ENCODE data around the gene CRIM1. TPM values are rescaled to one million over a fixed set of nuclear protein-coding genes. Genes with fewer than 3 reads are reported as not detected.

The CRIM1 gene
- total RNA-seq, 5 donors from 2014 or later (not counting 1 experiment from before 2014, with no cell fraction given), result 2.0 to 5.8 (median 4.2) TPM

DNA sequence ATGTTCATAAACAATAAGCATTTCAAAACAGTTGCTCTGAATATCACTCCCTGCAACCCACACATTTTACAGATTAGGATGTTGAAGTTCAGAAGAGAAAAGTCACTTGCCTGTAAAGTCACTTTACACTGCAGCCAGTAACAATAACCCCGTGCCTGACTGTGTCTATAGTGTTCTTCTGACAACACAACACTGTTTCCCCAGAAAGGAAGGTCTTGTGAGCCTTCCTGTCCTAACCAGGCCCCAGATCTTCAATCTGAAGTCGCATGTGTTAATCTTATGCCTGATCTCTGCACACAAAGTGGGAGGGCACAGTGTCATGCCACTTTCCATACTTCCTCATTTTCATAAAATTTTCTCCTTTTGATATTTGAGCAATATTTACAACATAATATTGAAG, 122.2 kb downstream of the CRIM1 start:
- Mint-ChIP-seq H3K36me3 (peaks cover 50% of the 10 kb centered on the region), H3K4me1 (peaks cover 0 to 5% (median 0%) of the 10 kb centered on the region in 3 donors), H3K27ac (no peak overlapping the region), H3K27me3 (no peaks in the 10 kb centered on the region), H3K9me3 (peaks cover 16 to 42% (median 25%) of the 10 kb centered on the region in 3 donors), H3K4me3 (no peak overlapping the region)
- no peaks in the 10 kb centered on the region for H3K4me1 ChIP-seq (ENCODE audit: control insufficient read depth in 1 of 2, extremely low read depth in 1 of 2, insufficient read depth in 2 of 2, low read length in 2 of 2)
- H3K36me3 ChIP-seq (ENCODE audit: control insufficient read depth in 2 of 2, extremely low read depth in 1 of 2, insufficient read depth in 1 of 2, low read length in 1 of 2), result peaks cover 2 to 7% of the 10 kb centered on the region in 2 donors
- H3K27me3 ChIP-seq (replicated peaks in 1 of 2; ENCODE audit: control insufficient read depth in 2 of 2, extremely low read depth in 1 of 2, insufficient read depth in 2 of 2, low read length in 1 of 2), result no peaks in the 10 kb centered on the region
- ATAC-seq (replicated peaks in 1 of 4), result no peak
- ChIA-PET CTCF (no interaction called here), POLR2A (interaction anchor here in 1 of 2 donors (0.6 kb wide), 1 partner anchor 45 kb away, joined by 3 read pairs; no protein-coding TSS in a partner anchor)
- 0% methylated on average over 1 of the region's 2 CpGs for WGBS (ENCODE audit: insufficient coverage)
- H3K4me3 ChIP-seq (ENCODE audit: control insufficient read depth in 1 of 2, extremely low read depth in 1 of 2, low read length in 1 of 2), result no peak overlapping the region
- DNase-seq, result no peak
- H3K27ac ChIP-seq (ENCODE audit: low read length), result no peak overlapping the region
- H3K9me3 ChIP-seq, result peaks cover 2% of the 10 kb centered on the region

DNA sequence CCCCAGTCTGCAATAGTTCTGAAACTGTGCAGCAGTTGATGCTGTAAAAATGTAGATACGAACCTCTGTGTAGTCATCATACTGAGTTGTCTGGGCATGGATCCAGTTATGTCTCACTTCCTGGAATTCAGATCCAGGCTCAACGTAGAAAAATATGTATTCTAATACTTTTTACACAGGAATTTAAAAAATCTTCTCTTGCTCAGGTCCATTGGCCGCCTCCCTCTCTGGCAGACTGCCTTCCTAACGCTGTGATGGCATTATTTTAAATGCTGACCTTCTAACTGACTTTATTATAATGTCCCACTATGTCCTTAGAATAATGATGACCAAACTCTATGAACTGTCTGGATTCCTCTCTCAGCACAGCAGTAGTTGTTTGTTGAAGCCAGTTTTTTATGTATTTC, 122.8 kb downstream of the CRIM1 start:
- Histone ChIP-seq H3K27me3 (replicated peaks in 1 of 2; ENCODE audit: control insufficient read depth in 2 of 2, extremely low read depth in 1 of 2, insufficient read depth in 2 of 2, low read length in 1 of 2) (no peaks in the 10 kb centered on the region), H3K4me1 (ENCODE audit: control insufficient read depth in 1 of 2, extremely low read depth in 1 of 2, insufficient read depth in 2 of 2, low read length in 2 of 2) (no peaks in the 10 kb centered on the region), H3K27ac (ENCODE audit: low read length) (no peak overlapping the region), H3K9me3 (peaks cover 2% of the 10 kb centered on the region), H3K36me3 (ENCODE audit: control insufficient read depth in 2 of 2, extremely low read depth in 1 of 2, insufficient read depth in 1 of 2, low read length in 1 of 2) (peaks cover 2 to 7% of the 10 kb centered on the region in 2 donors), H3K4me3 (ENCODE audit: control insufficient read depth in 1 of 2, extremely low read depth in 1 of 2, low read length in 1 of 2) (no peak overlapping the region)
- peaks cover 0 to 5% (median 0%) of the 10 kb centered on the region in 3 donors for H3K4me1 Mint-ChIP-seq
- H3K27me3 Mint-ChIP-seq, result no peaks in the 10 kb centered on the region
- peaks cover 50% of the 10 kb centered on the region for H3K36me3 Mint-ChIP-seq
- WGBS (ENCODE audit: insufficient coverage), result no CpG with 5 or more reads among the region's 4 CpGs
- ATAC-seq (replicated peaks in 1 of 4) (no peak), DNase-seq (no peak)
- ChIA-PET POLR2A (no interaction called here), CTCF (no interaction called here)
- H3K9me3 Mint-ChIP-seq, result peaks cover 16 to 36% (median 21%) of the 10 kb centered on the region in 3 donors
- no peak overlapping the region for H3K27ac Mint-ChIP-seq
- no peak overlapping the region for H3K4me3 Mint-ChIP-seq

DNA sequence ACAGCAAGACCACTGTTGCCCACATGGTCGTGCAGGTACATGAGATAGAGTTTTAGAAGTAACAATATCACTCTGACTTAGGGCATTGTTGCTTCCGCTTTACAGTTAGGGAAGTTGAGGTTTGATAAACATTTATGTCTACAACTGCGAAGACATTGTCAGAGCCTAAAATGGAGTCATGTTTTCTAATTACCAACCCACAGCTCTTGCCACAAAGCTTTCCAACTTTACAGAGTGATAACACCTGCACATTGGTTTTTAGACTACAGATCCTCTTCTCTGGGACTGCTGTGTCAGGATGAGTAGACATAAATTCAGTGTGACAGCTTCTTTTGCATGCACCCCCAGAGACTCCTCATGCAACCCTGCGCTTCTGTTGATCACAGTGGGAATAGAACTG, 123.4 kb downstream of the CRIM1 start:
- H3K4me3 ChIP-seq (ENCODE audit: control insufficient read depth in 1 of 2, extremely low read depth in 1 of 2, low read length in 1 of 2), result no peak overlapping the region
- peak in 2 of 35 experiments; percentile 0 to 3 for DNase-seq
- ChIA-PET POLR2A (no interaction called here), CTCF (no interaction called here)
- Mint-ChIP-seq H3K27me3 (no peaks in the 10 kb centered on the region), H3K9me3 (peaks cover 16 to 32% (median 17%) of the 10 kb centered on the region in 3 donors), H3K27ac (no peak overlapping the region), H3K36me3 (peaks cover 47% of the 10 kb centered on the region), H3K4me3 (no peak overlapping the region), H3K4me1 (peaks cover 0 to 5% (median 0%) of the 10 kb centered on the region in 3 donors)
- no peak for ATAC-seq (replicated peaks in 1 of 4)
- WGBS (ENCODE audit: insufficient coverage), result no CpG with 5 or more reads among the region's 4 CpGs
- H3K4me1 ChIP-seq (ENCODE audit: control insufficient read depth in 1 of 2, extremely low read depth in 1 of 2, insufficient read depth in 2 of 2, low read length in 2 of 2), result no peaks in the 10 kb centered on the region
- H3K27me3 ChIP-seq (replicated peaks in 1 of 2; ENCODE audit: control insufficient read depth in 2 of 2, extremely low read depth in 1 of 2, insufficient read depth in 2 of 2, low read length in 1 of 2), result no peaks in the 10 kb centered on the region
- H3K9me3 ChIP-seq, result peaks cover 2% of the 10 kb centered on the region
- H3K36me3 ChIP-seq (ENCODE audit: control insufficient read depth in 2 of 2, extremely low read depth in 1 of 2, insufficient read depth in 1 of 2, low read length in 1 of 2), result peaks cover 2 to 7% of the 10 kb centered on the region in 2 donors
- H3K27ac ChIP-seq (ENCODE audit: low read length), result no peak overlapping the region

DNA sequence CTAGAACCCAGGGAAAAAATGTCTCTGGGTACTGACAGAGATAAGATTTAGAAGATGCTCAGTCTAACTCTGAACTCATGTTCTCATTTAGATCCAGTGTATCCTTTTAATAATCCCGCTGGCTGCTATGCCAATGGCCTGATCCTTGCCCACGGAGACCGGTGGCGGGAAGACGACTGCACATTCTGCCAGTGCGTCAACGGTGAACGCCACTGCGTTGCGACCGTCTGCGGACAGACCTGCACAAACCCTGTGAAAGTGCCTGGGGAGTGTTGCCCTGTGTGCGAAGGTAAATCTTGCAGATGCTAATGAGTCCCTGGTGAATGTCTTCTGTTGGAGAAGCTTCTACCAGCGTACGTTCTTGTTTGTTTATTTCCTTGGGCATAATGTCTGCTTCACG, 123.8 kb downstream of the CRIM1 start:
- no peak overlapping the region for H3K27ac Mint-ChIP-seq
- CTCF ChIA-PET, result no interaction called here
- DNase-seq, result no peak
- H3K4me1 Mint-ChIP-seq, result peaks cover 0 to 5% (median 0%) of the 10 kb centered on the region in 3 donors
- no peak overlapping the region for H3K4me3 Mint-ChIP-seq
- no peaks in the 10 kb centered on the region for H3K27me3 Mint-ChIP-seq
- ATAC-seq (replicated peaks in 1 of 4), result no peak
- peaks cover 2 to 7% of the 10 kb centered on the region in 2 donors for H3K36me3 ChIP-seq (ENCODE audit: control insufficient read depth in 2 of 2, extremely low read depth in 1 of 2, insufficient read depth in 1 of 2, low read length in 1 of 2)
- H3K27ac ChIP-seq (ENCODE audit: low read length), result no peak overlapping the region
- H3K27me3 ChIP-seq (replicated peaks in 1 of 2; ENCODE audit: control insufficient read depth in 2 of 2, extremely low read depth in 1 of 2, insufficient read depth in 2 of 2, low read length in 1 of 2), result no peaks in the 10 kb centered on the region
- H3K4me3 ChIP-seq (ENCODE audit: control insufficient read depth in 1 of 2, extremely low read depth in 1 of 2, low read length in 1 of 2), result no peak overlapping the region
- H3K9me3 ChIP-seq, result peaks cover 2% of the 10 kb centered on the region
- POLR2A ChIA-PET, result no interaction called here
- peaks cover 46% of the 10 kb centered on the region for H3K36me3 Mint-ChIP-seq
- no peaks in the 10 kb centered on the region for H3K4me1 ChIP-seq (ENCODE audit: control insufficient read depth in 1 of 2, extremely low read depth in 1 of 2, insufficient read depth in 2 of 2, low read length in 2 of 2)
- 98% methylated on average over 14 of the region's 16 CpGs for WGBS (ENCODE audit: insufficient coverage)
- H3K9me3 Mint-ChIP-seq, result peaks cover 15 to 29% (median 16%) of the 10 kb centered on the region in 3 donors

DNA sequence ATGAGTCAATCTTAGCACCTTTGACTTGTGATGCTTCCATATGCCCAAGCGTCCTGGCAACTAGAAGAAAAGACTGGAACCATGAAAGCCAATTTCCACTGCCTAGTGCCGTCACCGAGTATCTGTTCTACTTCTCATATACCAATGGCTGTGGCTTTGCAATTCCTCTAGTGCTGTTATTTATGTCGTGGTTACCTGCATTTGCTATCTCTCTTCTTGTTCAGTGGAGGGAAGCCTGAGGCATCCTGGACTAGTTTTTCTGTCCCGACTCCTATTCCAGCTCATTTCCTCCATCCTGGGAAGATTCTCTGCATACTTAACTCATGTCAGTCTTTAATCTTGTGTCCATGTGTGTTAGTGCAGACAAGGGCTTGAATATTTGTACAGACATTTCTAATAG, 124.5 kb downstream of the CRIM1 start:
- Mint-ChIP-seq H3K27me3 (no peaks in the 10 kb centered on the region), H3K36me3 (peaks cover 50% of the 10 kb centered on the region), H3K27ac (no peak overlapping the region), H3K4me1 (peaks cover 0 to 5% (median 0%) of the 10 kb centered on the region in 3 donors), H3K4me3 (no peak overlapping the region), H3K9me3 (peaks cover 15 to 25% (median 16%) of the 10 kb centered on the region in 3 donors)
- no peaks in the 10 kb centered on the region for H3K27me3 ChIP-seq (replicated peaks in 1 of 2; ENCODE audit: control insufficient read depth in 2 of 2, extremely low read depth in 1 of 2, insufficient read depth in 2 of 2, low read length in 1 of 2)
- H3K27ac ChIP-seq (ENCODE audit: low read length), result no peak overlapping the region
- H3K36me3 ChIP-seq (ENCODE audit: control insufficient read depth in 2 of 2, extremely low read depth in 1 of 2, insufficient read depth in 1 of 2, low read length in 1 of 2), result peaks cover 2 to 7% of the 10 kb centered on the region in 2 donors
- H3K9me3 ChIP-seq, result peaks cover 2% of the 10 kb centered on the region
- 89% methylated on average over 1 of the region's 5 CpGs for WGBS (ENCODE audit: insufficient coverage)
- H3K4me1 ChIP-seq (ENCODE audit: control insufficient read depth in 1 of 2, extremely low read depth in 1 of 2, insufficient read depth in 2 of 2, low read length in 2 of 2), result no peaks in the 10 kb centered on the region
- ChIA-PET CTCF (interaction anchor here in 1 of 2 donors (0.6 kb wide), 1 partner anchor 252 kb away, joined by 3 read pairs; no protein-coding TSS in a partner anchor), POLR2A (no interaction called here)
- no peak for DNase-seq
- no peak overlapping the region for H3K4me3 ChIP-seq (ENCODE audit: control insufficient read depth in 1 of 2, extremely low read depth in 1 of 2, low read length in 1 of 2)
- ATAC-seq (replicated peaks in 1 of 4), result no peak

DNA sequence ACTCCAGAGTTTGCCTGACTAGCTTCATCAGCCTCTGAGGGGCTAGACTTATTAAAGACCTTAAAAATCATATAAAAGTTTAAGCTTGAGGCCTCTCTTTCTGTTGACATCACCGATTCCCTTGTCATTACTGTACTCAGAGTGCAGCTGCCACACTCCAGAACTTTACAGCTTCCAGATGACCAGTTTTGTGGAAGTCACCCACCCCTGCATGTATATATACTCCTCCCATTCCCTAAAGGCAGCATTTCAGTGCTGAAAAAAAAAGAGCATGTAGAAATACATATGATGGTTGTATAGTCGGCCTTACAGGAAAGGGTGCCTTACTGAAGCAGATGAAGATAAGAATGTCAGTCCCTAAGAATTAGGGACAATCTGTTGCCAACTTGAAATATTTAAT, 125.1 kb downstream of the CRIM1 start:
- H3K4me3 ChIP-seq (ENCODE audit: control insufficient read depth in 1 of 2, extremely low read depth in 1 of 2, low read length in 1 of 2), result no peak overlapping the region
- Mint-ChIP-seq H3K4me1 (peaks cover 0 to 5% (median 0%) of the 10 kb centered on the region in 3 donors), H3K36me3 (peaks cover 45% of the 10 kb centered on the region), H3K27ac (no peak overlapping the region), H3K9me3 (peaks cover 10 to 19% (median 12%) of the 10 kb centered on the region in 3 donors), H3K27me3 (no peaks in the 10 kb centered on the region), H3K4me3 (no peak overlapping the region)
- CTCF ChIA-PET, result no interaction called here
- H3K9me3 ChIP-seq, result peaks cover under 1% of the 10 kb centered on the region
- 89% methylated on average over 1 of the region's 2 CpGs for WGBS (ENCODE audit: insufficient coverage)
- POLR2A ChIA-PET, result no interaction called here
- no peaks in the 10 kb centered on the region for H3K27me3 ChIP-seq (replicated peaks in 1 of 2; ENCODE audit: control insufficient read depth in 2 of 2, extremely low read depth in 1 of 2, insufficient read depth in 2 of 2, low read length in 1 of 2)
- DNase-seq (no peak), ATAC-seq (replicated peaks in 1 of 4) (no peak)
- peaks cover 2 to 7% of the 10 kb centered on the region in 2 donors for H3K36me3 ChIP-seq (ENCODE audit: control insufficient read depth in 2 of 2, extremely low read depth in 1 of 2, insufficient read depth in 1 of 2, low read length in 1 of 2)
- H3K27ac ChIP-seq (ENCODE audit: low read length), result no peak overlapping the region
- H3K4me1 ChIP-seq (ENCODE audit: control insufficient read depth in 1 of 2, extremely low read depth in 1 of 2, insufficient read depth in 2 of 2, low read length in 2 of 2), result no peaks in the 10 kb centered on the region

DNA sequence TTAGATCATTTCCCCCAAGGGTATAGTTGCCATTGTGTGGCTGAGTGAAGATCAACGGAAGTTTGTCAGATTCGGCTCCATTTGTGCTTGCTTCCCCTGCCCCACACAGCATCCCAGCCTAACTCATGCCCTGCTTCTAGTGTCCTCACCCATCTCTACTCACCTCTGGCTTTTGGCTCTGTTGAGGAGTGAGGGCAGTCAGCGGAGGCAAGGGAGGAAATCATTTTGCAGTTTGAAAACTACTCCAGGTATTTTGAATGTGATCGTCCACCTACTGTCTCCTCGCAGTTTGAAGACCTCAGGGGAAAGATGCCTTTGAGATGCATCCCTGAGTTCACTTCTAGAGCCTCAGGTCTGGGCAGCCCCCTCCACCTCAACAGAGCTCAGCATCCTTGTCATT, 126.1 kb downstream of the CRIM1 start:
- no peak for ATAC-seq (replicated peaks in 1 of 4)
- Mint-ChIP-seq H3K27me3 (no peaks in the 10 kb centered on the region), H3K4me3 (no peak overlapping the region), H3K9me3 (peaks cover 3 to 9% (median 3%) of the 10 kb centered on the region in 3 donors), H3K4me1 (peaks cover 0 to 5% (median 0%) of the 10 kb centered on the region in 3 donors), H3K27ac (no peak overlapping the region), H3K36me3 (peaks cover 36% of the 10 kb centered on the region)
- no peaks in the 10 kb centered on the region for H3K9me3 ChIP-seq
- ChIA-PET CTCF (no interaction called here), POLR2A (no interaction called here)
- H3K4me1 ChIP-seq (ENCODE audit: control insufficient read depth in 1 of 2, extremely low read depth in 1 of 2, insufficient read depth in 2 of 2, low read length in 2 of 2), result no peaks in the 10 kb centered on the region
- no peaks in the 10 kb centered on the region for H3K27me3 ChIP-seq (replicated peaks in 1 of 2; ENCODE audit: control insufficient read depth in 2 of 2, extremely low read depth in 1 of 2, insufficient read depth in 2 of 2, low read length in 1 of 2)
- no peak for DNase-seq
- no peak overlapping the region for H3K4me3 ChIP-seq (ENCODE audit: control insufficient read depth in 1 of 2, extremely low read depth in 1 of 2, low read length in 1 of 2)
- H3K27ac ChIP-seq (ENCODE audit: low read length), result no peak overlapping the region
- peaks cover 2 to 7% of the 10 kb centered on the region in 2 donors for H3K36me3 ChIP-seq (ENCODE audit: control insufficient read depth in 2 of 2, extremely low read depth in 1 of 2, insufficient read depth in 1 of 2, low read length in 1 of 2)
- WGBS (ENCODE audit: insufficient coverage), result 71% methylated on average over 2 of the region's 5 CpGs

Data from T-cell (primary cell).